ELF-1 (cell line): ENCODE results near the gene ISCU.
"Not testable (repeated sequence)": the region's sequence is repeated elsewhere in the genome, so short reads cannot be mapped to it uniquely, and the experiment has no call there.

Experiments
- DNase-seq: peaks from one replicate; pipeline ENCODE4 v3.0.0-alpha.2; 2016; ENCODE audit warnings: low read depth, low spot score

The ISCU gene

GRCh38 chr12:108618079-108618952 is 55.9 kb downstream of the ISCU start:
- DNase-seq: peak; percentile 93

GRCh38 chr12:108618953-108619274 is 56.5 kb downstream of the ISCU start:
- DNase-seq: not testable (repeated sequence)
